Lung (tissue), 12 donors: ENCODE measurements around the gene GDF7. TPM values are rescaled to one million over a fixed set of nuclear protein-coding genes. Genes with fewer than 3 reads are reported as not detected.

Experiments used
- ATAC-seq: fragments of 200-7000 bp; cut with Tn5 transposase; one replicate; pipeline ENCODE4 v1.9.1; 2020; ENCODE audit warnings: moderate number of reproducible peaks; ENCODE audit not compliant: insufficient read depth, low FRiP score
- DNase-seq, 3 donors: peaks; one replicate each; pipeline ENCODE4 v3.0.0-alpha.2; 2013 to 2017
- H3K27ac ChIP-seq, 2 donors: one replicate each; pipeline ENCODE4 v1.5.1; 2013; ENCODE audit warnings: mild to moderate bottlenecking in 2 of 2, moderate library complexity in 2 of 2, control low read depth in 1 of 2, inconsistent platforms in 1 of 2, low read depth in 1 of 2, low read length in 1 of 2
- H3K27me3 ChIP-seq, 3 donors: one replicate each; pipeline ENCODE4 v1.5.1; 2013; ENCODE audit warnings: low read length in 2 of 3; ENCODE audit not compliant: control insufficient read depth in 3 of 3, insufficient read depth in 3 of 3
- H3K36me3 ChIP-seq, 4 donors: one replicate each; pipeline ENCODE4 v1.5.1; 2013; ENCODE audit warnings: low read length in 4 of 4, mild to moderate bottlenecking in 1 of 4, moderate library complexity in 1 of 4; ENCODE audit not compliant: control insufficient read depth in 4 of 4, insufficient read depth in 4 of 4
- H3K4me1 ChIP-seq, 5 donors: one replicate each; pipeline ENCODE4 v1.5.1; 2013; ENCODE audit warnings: low read length in 5 of 5, mild to moderate bottlenecking in 2 of 5, moderate library complexity in 1 of 5; ENCODE audit not compliant: control insufficient read depth in 5 of 5, insufficient read depth in 5 of 5
- H3K4me3 ChIP-seq: one replicate; pipeline ENCODE4 v1.5.1; 2013; ENCODE audit warnings: mild to moderate bottlenecking, control low read depth, moderate library complexity
- H3K9ac ChIP-seq, 2 donors: one replicate each; pipeline ENCODE4 v1.5.1; 2013; ENCODE audit warnings: low read length in 2 of 2, control low read depth in 1 of 2; ENCODE audit not compliant: insufficient read depth in 1 of 2
- H3K9me3 ChIP-seq, 4 donors: one replicate each; pipeline ENCODE4 v1.5.1; 2013; ENCODE audit warnings: low read length in 3 of 4, mild to moderate bottlenecking in 1 of 4, moderate library complexity in 1 of 4; ENCODE audit not compliant: control insufficient read depth in 4 of 4, insufficient read depth in 3 of 4
- CTCF ChIP-seq: IDR thresholded peaks from 2 replicates; pipeline ENCODE4 v1.5.1; 2012; ENCODE audit warnings: mild to moderate bottlenecking; ENCODE audit errors: control extremely low read depth, extremely low read depth
- WGBS, 2 donors: extraction: QIAGEN DNeasy Blood & Tissue Kit; methylation state at CpG; one replicate each; pipeline ENCODE4 v1.1.7; 2013; 5-methylcytosine and 5-hydroxymethylcytosine counted together
- polyA plus RNA-seq, 2 donors: library from polyadenylated mRNA; stranded (reverse); fragments of 200-250 nt; gene quantifications; one replicate each; pipeline ENCODE4 v1.2.1, GENCODE V29; 2013
- total RNA-seq, 2 donors: library from RNA; depleted of rRNA in 1 of 2; stranded (reverse); fragments of >200 nt in 1 of 2; gene quantifications; one replicate each; pipeline ENCODE4 v1.2.1, GENCODE V29; 2014 to 2021
- donor health status: control.
- donor health status: control.
- donor health status: Bipolar disorder and iron deficiency.
- donor health status: healthy.
- donor health status: DM: yes; HTN: yes; CAD: no.

The GDF7 gene
- total and polyA plus RNA-seq, 4 donors: 0.10 to 0.54 (median 0.31) TPM

DNA sequence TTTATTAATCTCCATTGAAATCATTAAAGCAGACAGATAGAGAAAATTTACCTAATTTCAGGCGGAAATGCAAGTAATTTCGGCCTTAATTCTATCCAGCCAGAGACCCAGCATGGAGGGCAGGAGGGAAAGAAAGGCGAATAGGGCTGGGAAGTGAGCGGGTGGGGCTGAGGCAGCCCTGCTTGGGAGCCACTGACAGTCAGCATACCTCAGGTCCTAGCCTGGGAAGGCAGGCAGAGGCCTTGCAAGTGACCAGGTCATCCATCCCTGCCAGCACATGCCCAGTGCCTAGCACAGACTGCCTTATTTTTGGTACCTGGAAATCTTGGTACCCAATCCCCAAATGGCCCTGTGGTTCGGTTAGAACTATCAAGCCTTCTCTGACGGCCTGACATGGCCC is 1.5 kb downstream of the GDF7 start:
- no peaks in the 10 kb centered on the region for H3K36me3 ChIP-seq
- peaks cover 0 to 2% (median 0%) of the 10 kb centered on the region in 4 donors for H3K9me3 ChIP-seq
- no peak overlapping the region for H3K4me3 ChIP-seq
- no peak for TF ChIP-seq CTCF
- H3K27me3 ChIP-seq: peaks cover 0 to 86% (median 83%) of the 10 kb centered on the region in 3 donors
- H3K9ac ChIP-seq: no peak overlapping the region
- no peak overlapping the region for H3K27ac ChIP-seq
- H3K4me1 ChIP-seq: peaks cover 0 to 20% (median 10%) of the 10 kb centered on the region in 5 donors
- 94 to 97% methylated on average over 6 of the region's 6 CpGs for WGBS, 2 donors
- ATAC-seq (no peak), DNase-seq (no peak)

DNA sequence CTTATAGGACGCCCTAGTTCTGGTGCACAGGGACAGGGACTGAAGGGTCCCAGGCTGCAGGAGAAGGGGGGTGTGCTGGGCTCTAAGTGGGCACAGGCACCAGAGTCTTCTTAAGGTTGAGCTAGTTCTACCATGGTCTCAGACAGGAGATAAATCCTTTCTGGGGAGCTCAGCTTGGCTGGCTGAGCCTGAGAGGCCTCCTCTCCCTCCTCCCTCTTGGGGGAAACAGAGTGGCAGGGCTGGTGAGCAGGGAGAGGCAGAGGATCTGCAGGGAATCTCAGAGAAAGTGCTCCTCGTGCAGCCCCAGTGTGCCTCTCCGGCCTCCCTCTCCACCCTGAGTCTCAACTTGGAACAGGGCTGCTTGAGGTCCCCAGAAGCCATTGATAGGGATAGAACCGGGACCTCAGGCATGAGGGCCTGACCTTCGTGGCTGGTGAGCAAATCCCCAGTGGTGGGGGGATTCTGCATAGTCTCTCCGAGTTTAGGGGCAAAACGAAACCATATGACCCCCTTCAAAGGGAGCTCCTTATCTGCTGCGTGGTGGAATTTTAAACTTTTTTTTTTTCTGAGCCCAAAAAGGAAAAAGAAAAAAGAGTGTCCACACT is 2.0 kb downstream of the GDF7 start:
- H3K9me3 ChIP-seq: peaks cover 0 to 2% (median 0%) of the 10 kb centered on the region in 4 donors
- peaks cover 0 to 86% (median 83%) of the 10 kb centered on the region in 3 donors for H3K27me3 ChIP-seq
- H3K4me3 ChIP-seq: no peak overlapping the region
- TF ChIP-seq CTCF: no peak
- no peak for ATAC-seq
- WGBS, 2 donors: 69 to 71% methylated on average over 8 of the region's 8 CpGs
- no peaks in the 10 kb centered on the region for H3K36me3 ChIP-seq
- no peak for DNase-seq
- no peak overlapping the region for H3K9ac ChIP-seq
- peaks cover 0 to 20% (median 10%) of the 10 kb centered on the region in 5 donors for H3K4me1 ChIP-seq
- H3K27ac ChIP-seq: no peak overlapping the region

DNA sequence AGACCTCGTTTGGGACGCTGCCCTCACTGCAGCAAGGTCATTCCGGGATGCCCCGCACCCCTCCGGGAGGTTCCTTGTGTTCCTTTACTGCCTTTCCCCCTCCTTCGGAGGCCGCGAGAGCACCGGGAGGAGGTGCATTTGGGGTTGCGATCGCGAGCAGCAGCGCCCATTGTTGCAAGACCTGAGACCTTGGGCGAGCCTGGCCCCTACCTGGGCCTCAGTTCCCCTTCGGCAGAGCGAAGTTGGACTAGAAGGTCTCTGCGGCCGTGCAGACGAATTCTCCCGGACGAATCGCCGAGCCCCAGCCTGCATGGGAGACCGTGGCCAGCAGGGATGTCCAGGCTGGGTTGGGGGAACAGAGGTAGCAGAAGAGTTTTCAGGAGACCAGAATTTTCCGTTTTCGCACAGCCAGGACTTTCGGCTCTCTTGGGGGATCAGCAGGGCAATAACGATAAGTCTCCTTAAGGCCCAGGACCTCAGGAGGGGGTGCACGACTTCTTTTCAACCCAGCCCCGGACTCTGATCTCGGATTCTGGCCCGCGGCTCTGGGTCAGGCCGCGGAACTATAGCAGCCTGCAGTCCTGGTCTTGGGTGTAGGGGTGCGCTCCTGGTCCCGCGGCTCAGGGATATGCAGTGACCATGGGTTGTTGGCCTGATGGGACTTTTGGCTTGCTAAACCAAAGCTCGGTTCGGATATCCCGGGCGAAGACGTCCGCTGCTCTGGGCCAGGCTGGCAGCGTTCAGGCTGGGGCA is 2.8 kb downstream of the GDF7 start:
- ATAC-seq (no peak), DNase-seq (no peak)
- H3K36me3 ChIP-seq: no peaks in the 10 kb centered on the region
- H3K9ac ChIP-seq: no peak overlapping the region
- H3K4me3 ChIP-seq: no peak overlapping the region
- peaks cover 0 to 20% (median 10%) of the 10 kb centered on the region in 5 donors for H3K4me1 ChIP-seq
- TF ChIP-seq CTCF: no peak
- H3K27me3 ChIP-seq: peaks cover 0 to 86% (median 83%) of the 10 kb centered on the region in 3 donors
- H3K27ac ChIP-seq: no peak overlapping the region
- peaks cover 0 to 2% (median 0%) of the 10 kb centered on the region in 4 donors for H3K9me3 ChIP-seq
- WGBS, 2 donors: 44 to 45% methylated on average over 41 to 45 of the region's 45 CpGs
